AG10803 (cell line): ENCODE results near the gene TAF12.
"Not testable (repeated sequence)": the region's sequence is repeated elsewhere in the genome, so short reads cannot be mapped to it uniquely, and the experiment has no call there.

Experiments used
- DNase-seq: peaks from one replicate; pipeline ENCODE4 v3.0.0; 2010; ENCODE audit warnings: low read depth
- H3K4me3 ChIP-seq: 2 replicates; pipeline ENCODE4 v1.5.1; 2011; ENCODE audit warnings: mild to moderate bottlenecking, low read length, control low read depth
- CTCF ChIP-seq: conservative IDR thresholded peaks from 2 replicates; pipeline ENCODE4 v1.5.1; 2011; ENCODE audit warnings: mild to moderate bottlenecking, low read length, control low read depth, inconsistent platforms

TAF12 gene

GRCh38 chr1:28668956-28669723, 26.3 kb upstream of the TAF12 start:
- H3K4me3 ChIP-seq, result peak overlapping the region; percentile 82
- peak; percentile 70 for DNase-seq
- no peak for TF ChIP-seq CTCF

- peak; percentile 84 for DNase-seq
- peak; percentile 9 for TF ChIP-seq CTCF
- H3K4me3 ChIP-seq, result peak within 1 kb of the TSS; percentile 82
These were observed 25.5 kb upstream of the TAF12 start, which contains the start of gene GMEB1 for GRCh38 chr1:28668191-28668955. TSS of gene GMEB1 (plus strand) at chr1:28668784. CDS start at chr1:28683613, 14,829 bp downstream.

- no peak for TF ChIP-seq CTCF
- no peak for DNase-seq
These were observed 23.9 kb upstream of the TAF12 start for GRCh38 chr1:28666806-28667205.

GRCh38 chr1:28663871-28664470, 21.1 kb upstream of the TAF12 start:
- peak; percentile 25 for DNase-seq
- TF ChIP-seq CTCF, result no peak
- H3K4me3 ChIP-seq, result no peak overlapping the region

More at GRCh38 chr1:28666806-28667205, 23.9 kb upstream of the TAF12 start:
- H3K4me3 ChIP-seq, result no peak overlapping the region

GRCh38 chr1:28656335-28656734, 13.5 kb upstream of the TAF12 start:
- H3K4me3 ChIP-seq, result no peak overlapping the region
- DNase-seq, result no peak
- TF ChIP-seq CTCF, result no peak

GRCh38 chr1:28655448-28656311, 12.8 kb upstream of the TAF12 start:
- not testable (repeated sequence) for DNase-seq, H3K4me3 ChIP-seq

GRCh38 chr1:28653870-28654269, 11.0 kb upstream of the TAF12 start:
- not testable (repeated sequence) for H3K4me3 ChIP-seq
- peak; percentile 37 for DNase-seq
- peak; percentile 44 for TF ChIP-seq CTCF

- not testable (repeated sequence) for DNase-seq, H3K4me3 ChIP-seq
These were observed 10.2 kb upstream of the TAF12 start for GRCh38 chr1:28653063-28653462.
